A673 (cell line): ENCODE data around the gene KCNJ4.

Source experiments
- CTCF ChIP-seq: fragments of 300-800, 200-600 bp; sonication (generic); conservative IDR thresholded peaks from 2 replicates; pipeline ENCODE4 v1.5.1; 2017; ENCODE audit warnings: low read depth, mild to moderate bottlenecking, antibody characterized with exemption, low read length, moderate library complexity, mixed read lengths
- EZH2 ChIP-seq: fragments of 200-600 bp; sonication (generic); IDR thresholded peaks from 2 replicates; pipeline ENCODE4 v1.6.1; 2017; ENCODE audit warnings: borderline replicate concordance, low read depth, mild to moderate bottlenecking, mixed read lengths, antibody characterized with exemption, low read length; ENCODE audit not compliant: poor library complexity, severe bottlenecking

- TF ChIP-seq EZH2 (no peak), CTCF (no peak)
Measured at GRCh38 chr22:38455076-38455529, at the start of gene KCNJ4.
